ENCODE results near the gene B3GALNT2. TPM values are rescaled to one million over a fixed set of nuclear protein-coding genes. Genes with fewer than 3 reads are reported as not detected.

B3GALNT2 gene
- total RNA-seq, 1 donor from 2014 or later = 42.7 TPM

GRCh38 chr1:235417086-235417697 is 87.1 kb downstream of the B3GALNT2 start:
- H3K27me3 Mint-ChIP-seq (ENCODE audit: insufficient read depth, low read depth) = peaks cover 3% of the 10 kb centered on the region
- H3K4me1 Mint-ChIP-seq = no peaks in the 10 kb centered on the region
- Histone ChIP-seq H2AFZ (replicated peaks) (no peak overlapping the region), H3K27me3 (no peaks in the 10 kb centered on the region), H3F3A (ENCODE audit: low read depth) (peaks cover 12% of the 10 kb centered on the region), H3K27ac (no peak overlapping the region), H3K79me2 (ENCODE audit: low read depth) (peaks cover 7% of the 10 kb centered on the region), H4K20me1 (ENCODE audit: low read depth) (peaks cover 3% of the 10 kb centered on the region), H3K36me3 (no peaks in the 10 kb centered on the region), H3K4me1 (no peaks in the 10 kb centered on the region), H3K9me3 (ENCODE audit: low read depth) (no peaks in the 10 kb centered on the region), H3K4me2 (no peak overlapping the region), H3K4me3 (no peak overlapping the region), H3K9ac (no peak overlapping the region)
- peaks cover 1% of the 10 kb centered on the region for H3K36me3 Mint-ChIP-seq
- H3K9me3 Mint-ChIP-seq = peaks cover 2% of the 10 kb centered on the region
- H3K27ac Mint-ChIP-seq = no peak overlapping the region
- TF ChIP-seq EZH2 (IDR thresholded peaks at IDR 0.05) (no peak), CTCF (IDR thresholded peaks at IDR 0.05) (peak; percentile 89), EZH2phosphoT487 (IDR thresholded peaks at IDR 0.05) (no peak)
- peak; percentile 52 for DNase-seq (ENCODE audit: low spot score)
- no peak overlapping the region for H3K4me3 Mint-ChIP-seq

- Mint-ChIP-seq H3K9me3 (peaks cover 2% of the 10 kb centered on the region), H3K27ac (no peak overlapping the region), H3K4me3 (no peak overlapping the region), H3K36me3 (peaks cover under 1% of the 10 kb centered on the region), H3K27me3 (ENCODE audit: insufficient read depth, low read depth) (peaks cover 5% of the 10 kb centered on the region), H3K4me1 (no peaks in the 10 kb centered on the region)
- DNase-seq (ENCODE audit: low spot score) = no peak
- H3K4me1 ChIP-seq = no peaks in the 10 kb centered on the region
- H3K4me2 ChIP-seq = no peak overlapping the region
- H3K36me3 ChIP-seq = no peaks in the 10 kb centered on the region
- H3F3A ChIP-seq (ENCODE audit: low read depth) = peaks cover 14% of the 10 kb centered on the region
- no peaks in the 10 kb centered on the region for H3K9me3 ChIP-seq (ENCODE audit: low read depth)
- H3K27ac ChIP-seq = no peak overlapping the region
- H3K27me3 ChIP-seq = no peaks in the 10 kb centered on the region
- H2AFZ ChIP-seq (replicated peaks) = no peak overlapping the region
- H3K4me3 ChIP-seq = no peak overlapping the region
- H3K79me2 ChIP-seq (ENCODE audit: low read depth) = peaks cover 7% of the 10 kb centered on the region
- no peaks in the 10 kb centered on the region for H4K20me1 ChIP-seq (ENCODE audit: low read depth)
- no peak for TF ChIP-seq CTCF (IDR thresholded peaks at IDR 0.05)
- no peak for TF ChIP-seq EZH2phosphoT487 (IDR thresholded peaks at IDR 0.05)
- TF ChIP-seq EZH2 (IDR thresholded peaks at IDR 0.05) = no peak
- H3K9ac ChIP-seq = no peak overlapping the region
These were observed 87.6 kb downstream of the B3GALNT2 start for GRCh38 chr1:235416662-235417049.

- Mint-ChIP-seq H3K27me3 (ENCODE audit: insufficient read depth, low read depth) (peaks cover 5% of the 10 kb centered on the region), H3K4me1 (no peaks in the 10 kb centered on the region), H3K36me3 (no peaks in the 10 kb centered on the region), H3K9me3 (peaks cover 2% of the 10 kb centered on the region), H3K27ac (no peak overlapping the region), H3K4me3 (no peak overlapping the region)
- Histone ChIP-seq H3K4me3 (no peak overlapping the region), H3K9me3 (ENCODE audit: low read depth) (no peaks in the 10 kb centered on the region), H3K79me2 (ENCODE audit: low read depth) (peaks cover 7% of the 10 kb centered on the region), H3K27me3 (no peaks in the 10 kb centered on the region), H3K4me2 (no peak overlapping the region), H3K9ac (no peak overlapping the region), H3F3A (ENCODE audit: low read depth) (peaks cover 16% of the 10 kb centered on the region), H3K27ac (no peak overlapping the region), H3K4me1 (no peaks in the 10 kb centered on the region), H3K36me3 (no peaks in the 10 kb centered on the region), H2AFZ (replicated peaks) (no peak overlapping the region), H4K20me1 (ENCODE audit: low read depth) (no peaks in the 10 kb centered on the region)
- DNase-seq (ENCODE audit: low spot score) = peak; percentile 82
- TF ChIP-seq EZH2 (IDR thresholded peaks at IDR 0.05) = no peak
- TF ChIP-seq CTCF (IDR thresholded peaks at IDR 0.05) = peak; percentile 83
These were observed 89.0 kb downstream of the B3GALNT2 start for GRCh38 chr1:235415008-235415904.
